Measurements from ENCODE around the gene SCGB3A1.

SCGB3A1 gene, protein sequence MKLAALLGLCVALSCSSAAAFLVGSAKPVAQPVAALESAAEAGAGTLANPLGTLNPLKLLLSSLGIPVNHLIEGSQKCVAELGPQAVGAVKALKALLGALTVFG

GRCh38 chr5:180591311-180591887 lies at the start of gene SCGB3A1:
TSS of gene SCGB3A1 (minus strand) at chr5:180591499. CDS start at chr5:180591462, 37 bp downstream.
- no peak for DNase-seq

DNA sequence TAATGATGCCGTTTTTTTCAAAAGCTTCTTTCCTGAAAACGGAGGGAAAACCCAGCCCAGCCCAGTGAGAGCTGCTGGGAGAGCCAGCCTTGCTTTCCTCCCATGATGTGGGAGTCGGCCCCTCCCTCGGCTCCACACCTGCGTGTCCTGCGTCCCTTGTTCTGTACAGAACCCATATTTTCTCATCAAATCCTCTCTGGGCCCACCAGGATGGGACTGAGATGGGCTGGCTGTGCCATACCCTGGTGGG lies 49.2 kb upstream of the SCGB3A1 start:
- no peak for DNase-seq

DNA sequence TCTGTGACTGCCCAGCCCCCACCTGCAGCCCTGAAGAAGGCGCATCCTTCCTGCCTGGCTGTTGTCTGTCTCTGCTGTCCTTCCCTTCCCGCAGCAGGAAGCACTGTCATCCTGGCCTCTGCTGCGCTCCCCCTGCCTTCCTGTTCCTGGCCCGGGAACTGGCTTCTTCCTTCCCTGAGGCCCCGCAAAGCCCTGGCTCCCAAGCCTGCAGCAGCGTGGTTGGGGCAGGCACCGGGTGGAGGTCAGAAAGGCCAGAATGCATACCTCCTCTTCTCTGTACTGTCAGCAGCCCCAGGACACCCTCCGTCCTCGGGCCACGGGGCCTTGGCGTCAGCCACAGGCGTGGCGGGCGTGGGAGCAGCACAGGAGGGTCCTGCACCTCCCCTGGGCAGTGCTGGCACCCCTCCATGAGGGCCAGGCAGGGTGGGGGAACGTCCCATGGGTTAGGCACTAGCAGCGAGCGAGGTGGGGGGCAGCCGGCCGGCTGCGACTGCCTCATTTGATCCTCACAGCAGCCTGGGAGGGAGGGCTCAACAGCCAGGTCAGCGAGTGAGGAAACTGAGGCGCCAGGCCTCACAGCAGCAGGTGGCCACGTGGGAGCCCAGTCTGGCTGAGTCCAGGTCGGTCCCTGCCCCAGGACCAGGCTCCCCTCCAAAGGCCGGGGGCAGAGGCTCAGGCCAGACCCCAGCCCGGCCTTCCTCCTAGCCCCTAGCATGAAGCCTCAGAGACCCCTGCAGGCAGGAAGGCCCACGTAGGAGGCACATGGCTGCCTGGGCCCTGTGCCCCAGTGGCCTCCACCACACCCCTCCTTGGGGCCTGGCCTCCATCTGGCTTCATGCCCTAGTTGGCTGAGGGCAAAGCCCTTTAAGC lies 48.7 kb upstream of the SCGB3A1 start:
- DNase-seq: no peak

DNA sequence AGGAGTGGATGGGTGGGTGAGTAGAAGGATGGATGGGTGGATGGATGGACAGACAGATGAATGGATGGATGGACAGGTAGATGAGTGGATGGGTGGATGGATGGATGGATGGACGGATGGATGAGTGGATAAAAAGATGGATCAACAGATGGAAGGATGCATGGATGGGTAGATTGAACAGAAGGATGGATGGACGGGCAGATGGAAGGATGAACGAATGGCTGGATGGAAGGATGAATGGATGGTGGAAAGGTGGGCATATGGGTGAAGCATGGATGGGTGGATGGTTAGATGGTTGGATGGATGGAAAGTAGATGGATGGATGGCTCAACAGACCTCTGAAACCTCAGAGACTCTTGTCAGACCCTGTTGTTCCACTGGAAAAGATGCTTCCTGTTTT lies 48.0 kb upstream of the SCGB3A1 start:
- no peak for DNase-seq

GRCh38 chr5:180637962-180638680 lies 46.8 kb upstream of the SCGB3A1 start:
- no peak for DNase-seq

GRCh38 chr5:180636403-180637075 lies 45.2 kb upstream of the SCGB3A1 start:
- no peak for DNase-seq

DNA sequence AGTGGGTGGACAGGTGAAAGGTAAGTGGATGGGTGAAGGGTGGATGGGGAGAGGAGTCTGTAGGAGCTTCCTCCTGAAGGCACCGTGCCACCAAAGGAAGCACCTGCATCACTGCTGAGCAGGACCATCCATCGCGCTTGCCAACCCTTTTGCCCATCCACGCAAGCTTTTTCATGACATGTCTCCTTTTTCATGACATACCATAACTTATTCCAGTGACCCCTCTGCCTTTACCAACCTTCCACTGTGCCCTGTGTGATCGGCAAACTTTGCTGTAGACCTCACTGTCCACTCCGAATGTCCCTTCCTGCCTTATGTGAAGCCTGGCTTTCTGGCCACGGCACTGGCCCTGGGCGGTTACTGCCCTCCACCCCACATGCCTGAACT lies 44.7 kb upstream of the SCGB3A1 start:
- no peak for DNase-seq

- DNase-seq: no peak
Observed at GRCh38 chr5:180633283-180634177, 42.2 kb upstream of the SCGB3A1 start.

DNA sequence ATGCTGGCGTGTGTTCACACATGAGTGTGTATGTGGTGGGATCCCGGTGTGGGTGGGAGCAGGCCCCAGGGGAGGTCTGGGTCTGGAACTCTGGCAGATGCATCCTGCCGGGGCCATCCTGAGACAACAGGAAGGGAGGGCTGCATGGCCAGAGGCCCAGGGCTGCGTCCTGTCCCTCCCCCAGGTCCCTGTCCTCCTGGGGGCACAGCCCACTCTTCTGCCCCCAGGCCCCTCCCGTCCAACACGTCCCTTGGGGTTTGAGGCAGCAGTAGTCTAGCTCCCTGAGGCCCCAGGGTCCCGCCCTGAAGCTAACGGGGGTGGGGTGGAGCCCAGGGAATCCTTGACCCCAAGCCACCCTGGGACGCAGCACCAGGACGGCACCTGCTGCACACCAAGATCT lies 41.5 kb upstream of the SCGB3A1 start:
- DNase-seq: no peak

DNA sequence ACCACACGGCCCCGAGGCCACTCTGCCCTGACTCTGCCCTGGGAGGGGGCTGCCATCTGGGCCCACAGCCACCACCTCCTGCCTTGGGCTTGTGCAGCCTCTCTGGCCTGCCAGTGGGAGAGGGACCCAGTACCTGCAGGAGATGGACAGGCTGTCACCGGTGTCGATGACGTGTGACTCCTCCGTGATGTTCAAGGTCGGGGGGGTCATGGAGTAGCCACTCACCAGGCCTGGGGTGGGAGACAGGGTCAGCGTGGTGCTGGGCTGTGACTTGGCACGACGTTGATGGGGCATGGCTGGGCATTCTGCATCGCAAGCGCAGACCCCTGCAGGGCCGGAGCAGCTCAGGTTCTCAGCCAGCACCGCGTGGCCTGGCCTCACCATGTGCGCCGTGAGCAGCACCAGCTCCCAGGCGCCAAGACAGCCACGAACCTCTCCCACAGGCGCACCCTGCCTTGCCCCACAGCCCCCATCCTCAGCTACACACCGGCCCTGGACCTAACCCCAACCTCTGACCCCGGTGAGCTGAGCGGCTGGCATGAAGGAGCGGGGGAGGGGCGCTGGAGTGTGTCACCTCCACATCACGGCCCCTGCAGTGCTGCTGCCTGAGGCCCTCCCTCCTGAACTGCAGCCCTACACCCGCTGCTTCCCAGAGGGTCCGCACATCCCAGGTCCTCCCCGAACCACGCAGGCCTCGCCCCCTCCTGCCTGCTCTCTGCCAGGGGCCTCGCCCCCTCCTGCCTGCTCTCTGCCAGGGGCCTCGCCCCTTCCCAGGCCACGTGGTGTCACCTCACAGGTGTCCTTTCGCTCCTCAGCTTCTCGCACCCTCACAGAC lies 40.5 kb upstream of the SCGB3A1 start:
- peak; percentile 30 to 39 for DNase-seq

GRCh38 chr5:180630426-180630825 lies 39.1 kb upstream of the SCGB3A1 start:
- no peak for DNase-seq

DNA sequence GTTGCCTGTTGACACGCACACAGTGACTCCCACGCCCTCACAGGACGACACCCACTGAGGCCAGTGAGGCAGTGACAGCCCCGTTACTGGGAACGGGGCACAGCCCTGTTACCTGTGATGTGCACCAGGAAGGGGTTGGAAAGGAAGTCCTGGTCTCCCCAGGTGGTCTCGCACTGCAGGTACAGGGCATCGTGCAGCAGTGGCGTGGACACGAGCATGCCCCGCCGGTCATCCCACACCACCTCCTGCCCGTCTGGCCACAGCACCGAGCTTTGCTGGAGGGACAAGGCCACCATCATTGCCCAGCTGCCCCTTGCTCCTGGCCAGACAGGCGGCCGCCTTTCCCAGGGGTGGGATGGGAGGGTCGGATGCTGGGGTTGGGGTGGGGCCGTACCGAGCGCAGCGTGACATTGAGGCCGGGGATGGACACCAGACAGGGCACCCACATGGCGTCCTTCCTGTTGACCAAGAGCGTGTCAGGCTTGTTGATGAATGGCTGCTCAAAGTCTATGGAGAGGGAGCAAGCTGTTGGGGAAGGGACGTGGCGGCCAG lies 38.6 kb upstream of the SCGB3A1 start:
- DNase-seq: no peak

- no peak for DNase-seq
Observed at GRCh38 chr5:180628827-180629750, 37.8 kb upstream of the SCGB3A1 start.

DNA sequence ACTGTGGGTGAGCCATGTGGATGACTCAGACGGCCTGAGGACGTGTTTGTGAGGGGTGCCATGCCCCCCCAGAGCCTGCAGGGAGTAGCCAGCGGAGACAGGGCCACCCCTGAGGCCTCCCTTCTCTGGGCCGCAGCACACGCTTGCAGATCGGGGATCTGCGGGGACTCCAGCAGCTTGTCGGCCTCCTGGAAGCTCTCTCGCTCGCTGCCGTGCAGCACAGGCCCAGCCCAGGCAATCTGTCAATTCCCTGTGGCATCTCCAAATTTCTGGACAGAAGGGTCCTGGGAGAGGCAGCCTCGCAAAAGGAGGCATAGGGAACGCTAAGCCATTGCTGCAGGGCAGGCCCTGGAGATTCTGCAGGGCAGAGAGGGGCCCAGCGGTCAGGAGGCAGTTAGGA lies 36.9 kb upstream of the SCGB3A1 start:
- DNase-seq: no peak

- no peak for DNase-seq
Observed at GRCh38 chr5:180627386-180628120, 36.3 kb upstream of the SCGB3A1 start.

DNA sequence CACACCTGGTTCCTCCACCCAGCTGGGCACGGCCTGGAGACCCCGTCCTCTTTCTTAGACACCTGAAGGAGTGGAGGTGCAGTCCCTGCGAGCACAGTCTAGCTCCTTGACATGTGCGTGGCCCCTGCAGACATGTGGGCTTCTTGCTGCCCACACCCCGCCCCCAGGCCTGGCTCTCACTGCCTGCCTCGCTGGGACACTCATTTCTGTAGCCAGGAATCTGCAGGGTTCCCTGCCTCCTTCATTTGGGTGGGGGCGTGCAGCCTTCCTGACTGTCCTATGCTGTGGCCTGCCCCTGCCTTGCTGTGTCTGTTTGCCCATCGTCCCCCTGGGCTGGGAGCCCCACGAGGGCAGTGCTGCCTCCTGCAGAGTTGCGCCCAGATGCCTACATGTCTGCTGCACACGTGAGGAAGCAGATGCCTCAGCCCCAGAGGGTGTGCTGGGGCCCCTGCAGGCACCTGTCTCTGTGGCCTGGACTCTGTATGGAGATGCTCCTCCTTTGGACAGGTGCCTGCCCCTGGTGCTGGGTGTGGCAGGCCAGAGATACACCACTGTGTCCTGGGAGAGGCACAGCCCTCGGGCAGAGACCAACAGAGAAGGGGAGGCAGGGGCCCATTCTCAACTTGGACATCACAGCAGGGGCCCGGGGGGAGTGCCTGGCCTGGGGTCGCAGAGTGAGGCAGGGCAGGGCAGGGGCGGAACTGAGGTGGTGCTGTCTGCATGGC lies 35.5 kb upstream of the SCGB3A1 start:
- DNase-seq: no peak

- no peak for DNase-seq
Observed at GRCh38 chr5:180625791-180626660, 34.7 kb upstream of the SCGB3A1 start.

Data from AML-193 (cell line).